K562 (cell line): ENCODE data around the gene HGFAC. TPM values are rescaled to one million over a fixed set of nuclear protein-coding genes. Genes with fewer than 3 reads are reported as not detected.

Experiments
- ATAC-seq: fragments of 200-7000 bp; cut with Tn5 transposase; 3 replicates; pipeline ENCODE4 v1.9.1; 2020; ENCODE audit warnings: moderate library complexity
- BruUV-seq: library from RNA; stranded (reverse); fragments of 400-500 nt; replicated peaks from 2 replicates; lab custom pipeline; 2021; lab: Mats Ljungman, UMichigan
- CTCF ChIA-PET: fragments of 300-600 bp; formaldehyde crosslinking; extraction: SDS; loops from one replicate; lab custom pipeline; 2021; ENCODE audit warnings: low intra/inter-chr PET ratio; lab: Yijun Ruan, JAX
- POLR2A ChIA-PET: fragments of 300-600, 350-650 bp; sonication (Branson Sonifier 250); formaldehyde crosslinking; extraction: SDS; loops from one replicate; lab custom pipeline; 2021; ENCODE audit warnings: antibody characterized with exemption, inconsistent platforms; lab: Yijun Ruan, JAX
- DNase-seq, 4 experiments: peaks; one replicate each; pipeline versions ENCODE4 v3.0.0 to v3.0.0-alpha.2; 2011 to 2018; ENCODE audit warnings: low spot score in 3 of 4, mixed read lengths in 3 of 4; ENCODE audit errors: extremely low read depth in 1 of 4
- FAIRE-seq: peaks from 2 replicates; lab custom pipeline; 2011; peaks lifted over from hg19 to GRCh38; lab: Jason Lieb, UNC
- H2AFZ ChIP-seq: 2 replicates; pipeline ENCODE4 v1.6.0; 2011; ENCODE audit warnings: low read depth, low read length, control low read depth, inconsistent platforms
- H3K27ac ChIP-seq: fragments of 200-600 bp; 3 replicates; pipeline ENCODE4 v1.8.0; 2011; ENCODE audit warnings: low read depth, mild to moderate bottlenecking, control low read depth, inconsistent platforms, low read length, moderate library complexity, mixed read lengths; ENCODE audit errors: extremely low read depth
- H3K27me3 ChIP-seq, 2 experiments: fragments of 300-600 bp in 1 of 2; 2 replicates in 1 of 2; 3 replicates in 1 of 2; pipeline versions ENCODE4 v1.6.0 to v1.8.0; 2011; ENCODE audit warnings: inconsistent platforms in 2 of 2, low read length in 2 of 2, mild to moderate bottlenecking in 1 of 2, mixed read lengths in 1 of 2, moderate library complexity in 1 of 2; ENCODE audit not compliant: control insufficient read depth in 2 of 2, insufficient read depth in 2 of 2
- H3K36me3 ChIP-seq: fragments of 300-600 bp; 3 replicates; pipeline ENCODE4 v1.8.0; 2011; ENCODE audit warnings: mild to moderate bottlenecking, low read length, inconsistent platforms; ENCODE audit not compliant: control insufficient read depth, insufficient read depth
- H3K4me1 ChIP-seq, 2 experiments: fragments of 200-600 bp in 1 of 2; replicated peaks in 1 of 2; 2 replicates in 1 of 2; 3 replicates in 1 of 2; pipeline versions ENCODE4 v1.5.1 to v1.8.0; 2011; ENCODE audit warnings: inconsistent platforms in 2 of 2, low read length in 2 of 2, mild to moderate bottlenecking in 1 of 2, mixed read lengths in 1 of 2, moderate library complexity in 1 of 2; ENCODE audit not compliant: control insufficient read depth in 2 of 2, insufficient read depth in 2 of 2
- H3K4me2 ChIP-seq: 2 replicates; pipeline ENCODE4 v1.6.1; 2011; ENCODE audit warnings: low read length, control low read depth, inconsistent platforms, mixed read lengths; ENCODE audit not compliant: insufficient read depth
- H3K4me3 ChIP-seq: fragments of 200-600 bp; sonication (generic), shearing (Covaris generic); 2 replicates; pipeline ENCODE4 v1.5.1; 2016; ENCODE audit warnings: control low read depth, inconsistent platforms
- H3K79me2 ChIP-seq: fragments of 200-600 bp; 3 replicates; pipeline ENCODE4 v1.8.0; 2011; ENCODE audit warnings: low read length, inconsistent platforms; ENCODE audit not compliant: control insufficient read depth, insufficient read depth
- H3K9ac ChIP-seq, 2 experiments: 2 replicates each; pipeline versions ENCODE4 v1.6.0 to v1.6.1; 2011; ENCODE audit warnings: low read depth in 2 of 2, low read length in 2 of 2, control low read depth in 1 of 2, inconsistent platforms in 1 of 2, mild to moderate bottlenecking in 1 of 2, mixed read lengths in 1 of 2; ENCODE audit not compliant: insufficient read depth in 1 of 2
- H3K9me1 ChIP-seq: one replicate; pipeline ENCODE4 v1.6.0; 2011; ENCODE audit warnings: inconsistent platforms, mild to moderate bottlenecking, low read length, moderate library complexity; ENCODE audit not compliant: control insufficient read depth, insufficient read depth
- H3K9me3 ChIP-seq: replicated peaks from 2 replicates; pipeline ENCODE4 v1.5.1; 2011; ENCODE audit warnings: low read depth, low read length, inconsistent platforms; ENCODE audit not compliant: control insufficient read depth, insufficient read depth
- H4K20me1 ChIP-seq: replicated peaks from 2 replicates; pipeline ENCODE4 v1.6.1; 2011; ENCODE audit warnings: low read length, inconsistent platforms, mixed read lengths; ENCODE audit not compliant: control insufficient read depth, insufficient read depth
- MCM3 ChIP-seq: fragments of 450-650 bp; IDR thresholded peaks from 2 replicates; pipeline ENCODE4 v1.6.1; 2016
- PCBP2 ChIP-seq: fragments of 200-400 bp; formaldehyde crosslinking; IDR thresholded peaks from 2 replicates; pipeline ENCODE4 v1.6.1; 2018; ENCODE audit warnings: low read length, low read depth, mild to moderate bottlenecking, moderate library complexity; ENCODE audit not compliant: poor library complexity, severe bottlenecking
- ZBTB33 ChIP-seq: sonication (generic); formaldehyde crosslinking; IDR thresholded peaks from 2 replicates; pipeline ENCODE4 v1.8.1; 2023; ENCODE audit warnings: mild to moderate bottlenecking, missing genetic modification reagents
- ZNF165 ChIP-seq: fragments of 250-450 bp; sonication (Bioruptor Pico); IDR thresholded peaks from 2 replicates; pipeline ENCODE4 v1.4.0; 2020; ENCODE audit warnings: borderline replicate concordance
- WGBS: fragments of 100-300 bp; shearing (Covaris generic); methylation state at CpG from one replicate; pipeline ENCODE4 v1.1.6; 2016; ENCODE audit warnings: low coverage, mixed read lengths; ENCODE audit not compliant: insufficient coverage; ENCODE audit errors: missing lambda C conversion rate; 5-methylcytosine and 5-hydroxymethylcytosine counted together
- in situ Hi-C: fragments of 300-500 bp; cut with MboI; formaldehyde crosslinking; loops from 4 replicates; pipeline ENCODE4 v1.15.0; 2018; ENCODE audit warnings: inconsistent platforms, mixed read lengths
- intact Hi-C: fragments of 100-400 bp; cut with micrococcal nuclease; formaldehyde crosslinking; loops from 2 replicates; pipeline ENCODE4 v1.14.2; 2022
- polyA plus RNA-seq, 8 experiments: library from polyadenylated mRNA; depleted of rRNA in 4 of 8; stranded (reverse) in 5 of 8; unstranded in 3 of 8; fragments of >200 nt; fragmentation: Nextera tagmentation in 2 of 8; fragmentation: Illumina TruSeq in 1 of 8; extraction: Ambion mirVana in 2 of 8; extraction: Trizol in 1 of 8; gene quantifications; 2 replicates each; pipeline versions ENCODE4 v1.2.1 to v1.2.3, GENCODE V29; 2011 to 2014; ENCODE audit warnings: inconsistent platforms in 1 of 8, missing spikeins in 1 of 8
- total RNA-seq, 7 experiments: library from RNA; depleted of rRNA in 6 of 7; stranded (reverse); fragments of >200 nt in 6 of 7; fragmentation: Illumina TruSeq in 2 of 7; extraction: Trizol in 2 of 7; gene quantifications; 2 replicates each; pipeline versions ENCODE4 v1.2.1 to v1.2.3, GENCODE V29; 2011 to 2021; ENCODE audit warnings: low replicate concordance in 1 of 7

Gene HGFAC
- total and polyA plus RNA-seq, 9 of the 15 experiments (the other 6 are each of a cell fraction or from before 2014, with no cell fraction given), result 0.13 TPM; not detected in 8

- POLR2A ChIA-PET, result no interaction called here
- Histone ChIP-seq H3K27me3 (peaks cover 0 to 26% of the 10 kb centered on the region in 2 experiments; a peak in 2 of 5 replicates), H3K79me2 (no peaks in the 10 kb centered on the region), H3K4me1 (peaks cover 0 to 22% of the 10 kb centered on the region in 2 experiments; a peak in 1 of 5 replicates), H3K4me3 (no peak overlapping the region), H3K36me3 (no peaks in the 10 kb centered on the region), H3K9me1 (no peaks in the 10 kb centered on the region), H3K4me2 (no peak overlapping the region), H3K9ac (no peak overlapping the region), H2AFZ (no peak overlapping the region), H4K20me1 (0 out of 2 replicates have a peak, but pooled peaks cover 8% of the 10 kb centered on the region), H3K9me3 (no peaks in the 10 kb centered on the region), H3K27ac (no peak overlapping the region)
- ATAC-seq (no peak), DNase-seq (no peak), FAIRE-seq (no peak)
- CTCF ChIA-PET, result no interaction called here
- 40% methylated on average over 7 of the region's 19 CpGs for WGBS
- in situ Hi-C loops, result no loop called here
- intact Hi-C loops, result no loop called here
- TF ChIP-seq MCM3 (no peak), PCBP2 (no peak), ZBTB33 (CRISPR knock-in tag) (0 out of 2 replicates have a peak, but pooled peaks have one; percentile 12), ZNF165 (CRISPR knock-in tag) (no peak)
- BruUV-seq, result no TSS peak
Measured at GRCh38 chr4:3422808-3423297, 18.9 kb upstream of the HGFAC start.
